SU-DHL-6 (cell line): ENCODE results near the gene SLC4A5.

Experiments
- H2AFZ ChIP-seq: fragments of 200-600 bp; sonication (generic); 2 replicates; pipeline ENCODE4 v1.6.1; 2014; ENCODE audit warnings: low read depth, mild to moderate bottlenecking, moderate library complexity, mixed read lengths, antibody characterized with exemption, low read length; ENCODE audit not compliant: severe bottlenecking
- H3F3A ChIP-seq: fragments of 200-600 bp; shearing (Covaris generic); 2 replicates; pipeline ENCODE4 v1.6.0; 2016; ENCODE audit warnings: antibody characterized with exemption, mild to moderate bottlenecking; ENCODE audit not compliant: insufficient read depth
- H3K27ac ChIP-seq: fragments of 200-600 bp; sonication (generic); 2 replicates; pipeline ENCODE4 v1.5.1; 2016; ENCODE audit warnings: low read depth, mild to moderate bottlenecking, low read length, moderate library complexity, mixed read lengths
- H3K27me3 ChIP-seq: fragments of 200-600 bp; sonication (generic), shearing (Covaris generic); 2 replicates; pipeline ENCODE4 v1.6.0; 2014; ENCODE audit warnings: mild to moderate bottlenecking, low read length
- H3K36me3 ChIP-seq: fragments of 200-600 bp; sonication (generic); 2 replicates; pipeline ENCODE4 v1.6.1; 2014; ENCODE audit warnings: mild to moderate bottlenecking, low read length, mixed read lengths
- H3K4me2 ChIP-seq: fragments of 300-600, 200-600 bp; shearing (Covaris generic), sonication (generic); 2 replicates; pipeline ENCODE4 v1.6.0; 2014; ENCODE audit warnings: low read length, low read depth, mild to moderate bottlenecking; ENCODE audit not compliant: poor library complexity, severe bottlenecking
- H3K4me3 ChIP-seq: fragments of 200-600 bp; sonication (generic); 2 replicates; pipeline ENCODE4 v1.5.1; 2014; ENCODE audit warnings: antibody characterized with exemption, low read length, mild to moderate bottlenecking, mixed read lengths; ENCODE audit not compliant: insufficient read depth, poor library complexity, severe bottlenecking
- H3K79me2 ChIP-seq: fragments of 200-600 bp; sonication (generic); 2 replicates; pipeline ENCODE4 v1.6.1; 2014; ENCODE audit warnings: mild to moderate bottlenecking, low read length, moderate library complexity; ENCODE audit not compliant: insufficient read depth
- H3K9ac ChIP-seq: fragments of 200-600 bp; sonication (generic); 2 replicates; pipeline ENCODE4 v1.7.0; 2014; ENCODE audit warnings: mild to moderate bottlenecking, low read length
- H3K9me2 ChIP-seq: fragments of 200-600 bp; sonication (generic); replicated peaks from 2 replicates; pipeline ENCODE4 v1.6.1; 2014; ENCODE audit warnings: low read length; ENCODE audit not compliant: insufficient read depth
- H3K9me3 ChIP-seq: fragments of 200-600 bp; sonication (generic); 2 replicates; pipeline ENCODE4 v1.6.1; 2014; ENCODE audit warnings: low read length, mixed read lengths; ENCODE audit not compliant: insufficient read depth
- H4K20me1 ChIP-seq: fragments of 200-600 bp; sonication (generic); 2 replicates; pipeline ENCODE4 v1.6.1; 2014; ENCODE audit warnings: low read depth, mild to moderate bottlenecking, antibody characterized with exemption, low read length, moderate library complexity, mixed read lengths
- CTCF ChIP-seq: fragments of 200-600 bp; sonication (generic); IDR thresholded peaks from one replicate; pipeline ENCODE4 v1.5.1; 2017; ENCODE audit warnings: antibody characterized with exemption, mild to moderate bottlenecking, low read length, moderate library complexity; ENCODE audit not compliant: insufficient read depth, poor library complexity, severe bottlenecking
- EZH2phosphoT487 ChIP-seq: fragments of 200-600 bp; sonication (generic), shearing (Covaris generic); conservative IDR thresholded peaks from 2 replicates; pipeline ENCODE4 v1.6.1; 2018; ENCODE audit warnings: mild to moderate bottlenecking, antibody characterized with exemption, low read length, moderate library complexity, mixed read lengths

Gene SLC4A5

DNA sequence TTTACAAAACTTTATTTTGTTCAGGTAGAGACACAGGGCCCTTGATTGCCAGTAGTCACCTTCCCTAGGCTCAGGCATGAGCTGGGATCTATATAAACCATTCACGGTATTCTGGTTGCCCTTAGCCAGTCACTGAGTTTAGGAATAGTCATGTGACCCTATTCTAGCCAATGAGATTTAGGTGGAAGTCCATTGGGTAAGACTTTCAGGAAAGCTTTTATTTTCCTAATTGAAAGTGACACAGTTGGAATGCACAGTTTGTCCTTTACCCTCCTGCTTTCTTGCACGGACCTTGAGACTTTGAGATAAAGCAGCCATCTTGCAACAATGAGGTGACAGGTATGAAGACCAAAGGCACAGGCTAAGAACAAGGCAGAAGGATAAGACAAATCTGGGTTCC, 21.5 kb downstream of the SLC4A5 start:
- no peaks in the 10 kb centered on the region for H3K27me3 ChIP-seq
- H4K20me1 ChIP-seq = no peaks in the 10 kb centered on the region
- no peaks in the 10 kb centered on the region for H3K9me3 ChIP-seq
- no peak overlapping the region for H3K27ac ChIP-seq
- no peak overlapping the region for H2AFZ ChIP-seq
- no peaks in the 10 kb centered on the region for H3K36me3 ChIP-seq
- no peak overlapping the region for H3K9ac ChIP-seq
- H3K4me3 ChIP-seq = peak overlapping the region; percentile 10
- no peaks in the 10 kb centered on the region for H3F3A ChIP-seq
- TF ChIP-seq EZH2phosphoT487 (no peak), CTCF (no peak)
- H3K4me2 ChIP-seq = no peak overlapping the region
- no peaks in the 10 kb centered on the region for H3K9me2 ChIP-seq
- H3K79me2 ChIP-seq = no peaks in the 10 kb centered on the region

- Histone ChIP-seq H3K79me2 (no peaks in the 10 kb centered on the region), H2AFZ (no peak overlapping the region), H3F3A (no peaks in the 10 kb centered on the region), H3K36me3 (no peaks in the 10 kb centered on the region), H3K9ac (no peak overlapping the region), H3K27ac (no peak overlapping the region), H3K9me2 (no peaks in the 10 kb centered on the region), H3K27me3 (no peaks in the 10 kb centered on the region), H4K20me1 (no peaks in the 10 kb centered on the region), H3K9me3 (no peaks in the 10 kb centered on the region), H3K4me2 (no peak overlapping the region), H3K4me3 (no peak overlapping the region)
- no peak for TF ChIP-seq EZH2phosphoT487
- TF ChIP-seq CTCF = no peak
These were observed 25.5 kb downstream of the SLC4A5 start for GRCh38 chr2:74317701-74318100.

GRCh38 chr2:74316627-74317295, 26.5 kb downstream of the SLC4A5 start:
- no peak for TF ChIP-seq CTCF
- TF ChIP-seq EZH2phosphoT487 = no peak
- no peaks in the 10 kb centered on the region for H3F3A ChIP-seq
- H3K4me3 ChIP-seq = no peak overlapping the region
- H3K9me2 ChIP-seq = no peaks in the 10 kb centered on the region
- H3K27me3 ChIP-seq = no peaks in the 10 kb centered on the region
- H2AFZ ChIP-seq = no peak overlapping the region
- H3K4me2 ChIP-seq = no peak overlapping the region
- no peaks in the 10 kb centered on the region for H3K79me2 ChIP-seq
- H4K20me1 ChIP-seq = no peaks in the 10 kb centered on the region
- H3K9ac ChIP-seq = no peak overlapping the region
- H3K36me3 ChIP-seq = no peaks in the 10 kb centered on the region
- H3K27ac ChIP-seq = no peak overlapping the region
- no peaks in the 10 kb centered on the region for H3K9me3 ChIP-seq
